ENCODE results near the gene TNS3.

Gene TNS3

GRCh38 chr7:47347346-47347745 lies 234.6 kb downstream of the TNS3 start:
- DNase-seq (ENCODE audit: low read depth), result no peak

- DNase-seq (ENCODE audit: low read depth), result no peak
Measured at GRCh38 chr7:47346377-47346914, 235.5 kb downstream of the TNS3 start.

- no peak for DNase-seq (ENCODE audit: low read depth)
Measured at GRCh38 chr7:47345857-47346298, 236.0 kb downstream of the TNS3 start.

GRCh38 chr7:47344171-47344955 lies 237.5 kb downstream of the TNS3 start:
- DNase-seq (ENCODE audit: low read depth), result no peak

- no peak for DNase-seq (ENCODE audit: low read depth)
Measured at GRCh38 chr7:47343061-47343455, 238.9 kb downstream of the TNS3 start.

GRCh38 chr7:47342296-47343060 lies 239.4 kb downstream of the TNS3 start:
- no peak for DNase-seq (ENCODE audit: low read depth)

- no peak for DNase-seq (ENCODE audit: low read depth)
Measured at GRCh38 chr7:47340517-47340916, 241.4 kb downstream of the TNS3 start.

- no peak for DNase-seq (ENCODE audit: low read depth)
Measured at GRCh38 chr7:47338026-47338425, 243.9 kb downstream of the TNS3 start.

GRCh38 chr7:47337531-47337930 lies 244.4 kb downstream of the TNS3 start:
- no peak for DNase-seq (ENCODE audit: low read depth)

GRCh38 chr7:47336472-47337425 lies 245.2 kb downstream of the TNS3 start:
- DNase-seq (ENCODE audit: low read depth), result no peak

- no peak for DNase-seq (ENCODE audit: low read depth)
Measured at GRCh38 chr7:47335557-47336471, 246.1 kb downstream of the TNS3 start.

- no peak for DNase-seq (ENCODE audit: low read depth)
Measured at GRCh38 chr7:47335071-47335470, 246.8 kb downstream of the TNS3 start.

- DNase-seq (ENCODE audit: low read depth), result no peak
Measured at GRCh38 chr7:47333959-47334358, 248.0 kb downstream of the TNS3 start.

GRCh38 chr7:47333554-47333887 lies 248.4 kb downstream of the TNS3 start:
- DNase-seq (ENCODE audit: low read depth), result no peak

GRCh38 chr7:47332681-47333553 lies 249.0 kb downstream of the TNS3 start:
- no peak for DNase-seq (ENCODE audit: low read depth)

- DNase-seq (ENCODE audit: low read depth), result no peak
Measured at GRCh38 chr7:47332213-47332612, 249.7 kb downstream of the TNS3 start.

- no peak for DNase-seq (ENCODE audit: low read depth)
Measured at GRCh38 chr7:47331179-47331565, 250.7 kb downstream of the TNS3 start.

- DNase-seq (ENCODE audit: low read depth), result no peak
Measured at GRCh38 chr7:47330561-47331178, 251.2 kb downstream of the TNS3 start.

- DNase-seq (ENCODE audit: low read depth), result no peak
Measured at GRCh38 chr7:47330026-47330425, 251.9 kb downstream of the TNS3 start.

Measured in CMK (cell line).